HepG2 (cell line): ENCODE measurements around the gene SRF.

Source experiments
- CCAR2 ChIP-seq: fragments of 200-400 bp; formaldehyde crosslinking; optimal IDR thresholded peaks from 2 replicates; pipeline ENCODE3; 2018; ENCODE audit warnings: low read depth, mild to moderate bottlenecking, low read length, moderate library complexity
- CEBPZ ChIP-seq: IDR thresholded peaks from 2 replicates; pipeline ENCODE4 v1.6.1; 2012; ENCODE audit warnings: low read length, improper control_type of control experiment
- KDM6A ChIP-seq: IDR thresholded peaks from 2 replicates; pipeline ENCODE4 v1.6.1; 2016; ENCODE audit warnings: low read depth
- ONECUT2 ChIP-seq: sonication (generic); formaldehyde crosslinking; IDR thresholded peaks from 2 replicates; pipeline ENCODE4 v1.4.0; 2020; ENCODE audit warnings: missing genetic modification reagents
- POLR2AphosphoS5 ChIP-seq: IDR thresholded peaks from 2 replicates; pipeline ENCODE4 v1.6.1; 2012; ENCODE audit warnings: low read depth, low read length
- SUZ12 ChIP-seq: fragments of 150-350 bp; IDR thresholded peaks from 2 replicates; pipeline ENCODE4 v1.6.1; 2014; ENCODE audit warnings: low read depth, low read length
- TMF1 ChIP-seq: sonication (generic); formaldehyde crosslinking; IDR thresholded peaks from 2 replicates; pipeline ENCODE4 v1.8.1; 2022; ENCODE audit warnings: low read depth, missing genetic modification reagents
- ZNF580 ChIP-seq: IDR thresholded peaks from 2 replicates; pipeline ENCODE4 v1.6.1; 2016; ENCODE audit warnings: low read depth, borderline replicate concordance
- ZNF768 ChIP-seq: sonication (generic); formaldehyde crosslinking; IDR thresholded peaks from 2 replicates; pipeline ENCODE4 v1.4.0; 2020; ENCODE audit warnings: missing genetic modification reagents
- ZNF776 ChIP-seq: sonication (generic); formaldehyde crosslinking; IDR thresholded peaks from 2 replicates; pipeline ENCODE4 v1.4.0; 2020; ENCODE audit warnings: mild to moderate bottlenecking, missing genetic modification reagents
- TF ChIP-seq, protein P1 (sequence below): IDR thresholded peaks from 2 replicates; pipeline ENCODE4 v1.6.1; 2016; ENCODE audit warnings: missing compliant biosample characterization, missing genetic modification reagents, borderline replicate concordance
- TF ChIP-seq, protein P2 (sequence below): sonication (generic); formaldehyde crosslinking; IDR thresholded peaks from 2 replicates; pipeline ENCODE4 v1.5.0; 2020; ENCODE audit warnings: missing genetic modification reagents, mild to moderate bottlenecking, borderline replicate concordance
- TF ChIP-seq, protein P3 (sequence below): sonication (generic); formaldehyde crosslinking; IDR thresholded peaks from 2 replicates; pipeline ENCODE4 v1.5.1; 2020; ENCODE audit warnings: mild to moderate bottlenecking, missing genetic modification reagents, moderate library complexity

DNA sequence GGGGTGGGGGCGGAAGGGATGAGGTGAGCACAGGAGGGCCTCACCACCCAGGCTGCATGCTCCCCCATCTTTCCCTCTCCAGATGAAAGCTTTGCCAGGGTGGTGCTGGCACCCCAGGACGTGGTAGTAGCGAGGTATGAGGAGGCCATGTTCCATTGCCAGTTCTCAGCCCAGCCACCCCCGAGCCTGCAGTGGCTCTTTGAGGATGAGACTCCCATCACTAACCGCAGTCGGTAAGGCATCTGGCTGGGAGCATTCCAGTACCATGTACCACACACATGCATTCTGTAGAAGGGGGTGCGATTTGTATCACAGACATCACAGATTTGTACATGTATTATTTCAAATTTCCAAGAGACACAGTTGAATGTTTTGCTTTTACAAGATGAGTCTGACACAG, 40.6 kb upstream of the SRF start:
- TF ChIP-seq SUZ12: no peak
- TF ChIP-seq, protein P1, sequence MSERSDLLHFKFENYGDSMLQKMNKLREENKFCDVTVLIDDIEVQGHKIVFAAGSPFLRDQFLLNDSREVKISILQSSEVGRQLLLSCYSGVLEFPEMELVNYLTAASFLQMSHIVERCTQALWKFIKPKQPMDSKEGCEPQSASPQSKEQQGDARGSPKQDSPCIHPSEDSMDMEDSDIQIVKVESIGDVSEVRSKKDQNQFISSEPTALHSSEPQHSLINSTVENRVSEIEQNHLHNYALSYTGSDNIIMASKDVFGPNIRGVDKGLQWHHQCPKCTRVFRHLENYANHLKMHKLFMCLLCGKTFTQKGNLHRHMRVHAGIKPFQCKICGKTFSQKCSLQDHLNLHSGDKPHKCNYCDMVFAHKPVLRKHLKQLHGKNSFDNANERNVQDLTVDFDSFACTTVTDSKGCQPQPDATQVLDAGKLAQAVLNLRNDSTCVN (CRISPR knock-in tag): no peak
- TF ChIP-seq KDM6A (CRISPR knock-in tag): no peak
- no peak for TF ChIP-seq ZNF768 (CRISPR knock-in tag)
- TF ChIP-seq, protein P2, sequence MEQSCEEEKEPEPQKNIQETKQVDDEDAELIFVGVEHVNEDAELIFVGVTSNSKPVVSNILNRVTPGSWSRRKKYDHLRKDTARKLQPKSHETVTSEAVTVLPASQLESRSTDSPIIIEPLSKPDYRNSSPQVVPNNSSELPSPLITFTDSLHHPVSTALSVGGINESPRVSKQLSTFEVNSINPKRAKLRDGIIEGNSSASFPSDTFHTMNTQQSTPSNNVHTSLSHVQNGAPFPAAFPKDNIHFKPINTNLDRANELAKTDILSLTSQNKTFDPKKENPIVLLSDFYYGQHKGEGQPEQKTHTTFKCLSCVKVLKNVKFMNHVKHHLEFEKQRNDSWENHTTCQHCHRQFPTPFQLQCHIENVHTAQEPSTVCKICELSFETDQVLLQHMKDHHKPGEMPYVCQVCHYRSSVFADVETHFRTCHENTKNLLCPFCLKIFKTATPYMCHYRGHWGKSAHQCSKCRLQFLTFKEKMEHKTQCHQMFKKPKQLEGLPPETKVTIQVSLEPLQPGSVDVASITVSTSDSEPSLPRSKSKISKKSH (CRISPR knock-in tag): no peak
- TF ChIP-seq ZNF580 (CRISPR knock-in tag): no peak
- no peak for TF ChIP-seq CCAR2
- no peak for TF ChIP-seq ONECUT2 (CRISPR knock-in tag)
- no peak for TF ChIP-seq CEBPZ
- TF ChIP-seq, protein P3, sequence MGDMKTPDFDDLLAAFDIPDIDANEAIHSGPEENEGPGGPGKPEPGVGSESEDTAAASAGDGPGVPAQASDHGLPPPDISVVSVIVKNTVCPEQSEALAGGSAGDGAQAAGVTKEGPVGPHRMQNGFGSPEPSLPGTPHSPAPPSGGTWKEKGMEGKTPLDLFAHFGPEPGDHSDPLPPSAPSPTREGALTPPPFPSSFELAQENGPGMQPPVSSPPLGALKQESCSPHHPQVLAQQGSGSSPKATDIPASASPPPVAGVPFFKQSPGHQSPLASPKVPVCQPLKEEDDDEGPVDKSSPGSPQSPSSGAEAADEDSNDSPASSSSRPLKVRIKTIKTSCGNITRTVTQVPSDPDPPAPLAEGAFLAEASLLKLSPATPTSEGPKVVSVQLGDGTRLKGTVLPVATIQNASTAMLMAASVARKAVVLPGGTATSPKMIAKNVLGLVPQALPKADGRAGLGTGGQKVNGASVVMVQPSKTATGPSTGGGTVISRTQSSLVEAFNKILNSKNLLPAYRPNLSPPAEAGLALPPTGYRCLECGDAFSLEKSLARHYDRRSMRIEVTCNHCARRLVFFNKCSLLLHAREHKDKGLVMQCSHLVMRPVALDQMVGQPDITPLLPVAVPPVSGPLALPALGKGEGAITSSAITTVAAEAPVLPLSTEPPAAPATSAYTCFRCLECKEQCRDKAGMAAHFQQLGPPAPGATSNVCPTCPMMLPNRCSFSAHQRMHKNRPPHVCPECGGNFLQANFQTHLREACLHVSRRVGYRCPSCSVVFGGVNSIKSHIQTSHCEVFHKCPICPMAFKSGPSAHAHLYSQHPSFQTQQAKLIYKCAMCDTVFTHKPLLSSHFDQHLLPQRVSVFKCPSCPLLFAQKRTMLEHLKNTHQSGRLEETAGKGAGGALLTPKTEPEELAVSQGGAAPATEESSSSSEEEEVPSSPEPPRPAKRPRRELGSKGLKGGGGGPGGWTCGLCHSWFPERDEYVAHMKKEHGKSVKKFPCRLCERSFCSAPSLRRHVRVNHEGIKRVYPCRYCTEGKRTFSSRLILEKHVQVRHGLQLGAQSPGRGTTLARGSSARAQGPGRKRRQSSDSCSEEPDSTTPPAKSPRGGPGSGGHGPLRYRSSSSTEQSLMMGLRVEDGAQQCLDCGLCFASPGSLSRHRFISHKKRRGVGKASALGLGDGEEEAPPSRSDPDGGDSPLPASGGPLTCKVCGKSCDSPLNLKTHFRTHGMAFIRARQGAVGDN (CRISPR knock-in tag): no peak
- TF ChIP-seq POLR2AphosphoS5: no peak
- TF ChIP-seq TMF1 (CRISPR knock-in tag): no peak
- no peak for TF ChIP-seq ZNF776
